ENCODE data around the gene SKA2. TPM values are rescaled to one million over a fixed set of nuclear protein-coding genes. Genes with fewer than 3 reads are reported as not detected.

SKA2 gene
- total and polyA plus RNA-seq, 2 of the 8 experiments (the other 6 are each of a cell fraction or from before 2014, with no cell fraction given), result 15.6 to 95.8 TPM

- CTCF ChIA-PET (ENCODE audit: partially characterized antibody), result interaction anchor here (0.5 kb wide), 1 partner anchor 39 kb away, joined by 3 read pairs; no protein-coding TSS in a partner anchor
- peak overlapping the region; percentile 74 for H4K5ac ChIP-seq (ENCODE audit: insufficient read length, low read depth, low read length)
- TF ChIP-seq POLR2AphosphoS5 (IDR thresholded peaks at IDR 0.05; ENCODE audit: low read depth, low read length) (peak; percentile 5; the same call in 1 of the 2 replicates), SIX5 (IDR thresholded peaks at IDR 0.05; ENCODE audit: low read depth, low read length) (no peak), RFX5 (IDR thresholded peaks at IDR 0.05; ENCODE audit: borderline replicate concordance, low read depth, low read length) (no peak), FOSL1 (IDR thresholded peaks at IDR 0.05; ENCODE audit: insufficient read depth, low read depth, low read length) (no peak), RAD21 (IDR thresholded peaks at IDR 0.05 in 1 of 2, conservative IDR thresholded peaks at IDR 0.05 in 1 of 2; ENCODE audit: low read depth in 2 of 2, low read length in 2 of 2) (no peak), E2F6 (IDR thresholded peaks at IDR 0.05) (no peak), KDM4A (IDR thresholded peaks at IDR 0.05; ENCODE audit: low read depth, low read length, severe bottlenecking) (no peak)
These were observed 47.7 kb downstream of the SKA2 start for GRCh38 chr17:59107306-59107670.

More at GRCh38 chr17:59107306-59107670, 47.7 kb downstream of the SKA2 start:
- Histone ChIP-seq H3K14ac (ENCODE audit: insufficient read length) (no peak overlapping the region), H2AFZ (ENCODE audit: low read length) (peak overlapping the region; percentile 45), H3K36me3 (ENCODE audit: control insufficient read depth in 2 of 4, insufficient read depth in 4 of 4, low read length in 3 of 4) (peaks cover 0 to 21% (median 0%) of the 10 kb centered on the region in 4 experiments; a peak in 3 of 8 replicates), H3K56ac (replicated peaks; ENCODE audit: insufficient read length, low read depth, low read length) (peak overlapping the region; percentile 7), H3K27me3 (replicated peaks in 1 of 4; ENCODE audit: control insufficient read depth in 3 of 4, extremely low read depth in 1 of 4, insufficient read depth in 3 of 4, low read length in 3 of 4) (no peaks in the 10 kb centered on the region), H3K9me3 (ENCODE audit: insufficient read depth in 2 of 2, low read depth in 1 of 2, low read length in 1 of 2) (no peaks in the 10 kb centered on the region), H3K27ac (ENCODE audit: low read depth, low read length) (peak overlapping the region; percentile 68), H3K23me2 (ENCODE audit: low read depth, low read length) (0 out of 2 replicates have a peak, but pooled peaks cover 4% of the 10 kb centered on the region), H2AK5ac (ENCODE audit: low read depth, low read length) (no peak overlapping the region), H2BK15ac (ENCODE audit: low read length) (no peak overlapping the region), H3K9ac (replicated peaks in 1 of 4; ENCODE audit: extremely low read depth in 1 of 4, low read depth in 3 of 4, low read length in 3 of 4) (peak overlapping the region; percentile 81 to 92 (median 84)), H3K79me1 (ENCODE audit: low read depth, low read length) (no peaks in the 10 kb centered on the region), H3K79me2 (ENCODE audit: control insufficient read depth in 1 of 2, insufficient read depth in 2 of 2, low read length in 2 of 2) (peaks cover 0 to 33% of the 10 kb centered on the region in 2 experiments; a peak in 3 of 4 replicates), H4K20me1 (replicated peaks in 1 of 2; ENCODE audit: control insufficient read depth in 1 of 2, insufficient read depth in 2 of 2, low read length in 2 of 2) (peaks cover 0 to 4% of the 10 kb centered on the region in 2 experiments), H3K4me1 (replicated peaks in 1 of 4; ENCODE audit: control insufficient read depth in 3 of 4, insufficient read depth in 4 of 4, low read length in 3 of 4) (0 out of 7 replicates have a peak, but pooled peaks cover 0 to 6% (median 0%) of the 10 kb centered on the region in 4 experiments), H4K8ac (ENCODE audit: extremely low read depth, insufficient read depth, low read length) (peak overlapping the region; percentile 66; the same call in 1 of the 2 replicates), H4K91ac (replicated peaks; ENCODE audit: insufficient read length, low read length) (no peak overlapping the region), H2BK120ac (replicated peaks; ENCODE audit: low read depth, low read length) (no peak overlapping the region), H3K4me3 (ENCODE audit: extremely low read depth in 1 of 4, insufficient read depth in 2 of 4, low read depth in 3 of 4, low read length in 4 of 4) (peak overlapping the region; percentile 74 to 92 (median 90)), H3K4me2 (ENCODE audit: insufficient read depth in 1 of 2, low read depth in 2 of 2, low read length in 2 of 2) (peak overlapping the region; percentile 71 to 90), H3K23ac (ENCODE audit: insufficient read length) (no peak overlapping the region), H2BK20ac (ENCODE audit: low read length) (no peak overlapping the region), H2BK5ac (ENCODE audit: low read depth, low read length) (peak overlapping the region; percentile 50; the same call in 1 of the 2 replicates), H3K18ac (ENCODE audit: extremely low read depth, low read length) (peak overlapping the region; percentile 88), H2BK12ac (ENCODE audit: low read depth, low read length) (peak overlapping the region; percentile 64; the same call in 1 of the 2 replicates), H3K4ac (replicated peaks; ENCODE audit: insufficient read length, low read depth, low read length) (no peak overlapping the region)
- 6% methylated on average over 10 of the region's 10 CpGs; no CpG with 5 or more reads in 1 of the 2 experiments for WGBS, 2 experiments (ENCODE audit: extremely low coverage in 1 of 2, insufficient coverage in 1 of 2, insufficient read length in 1 of 2, insufficient replicate concordance in 2 of 2, low coverage in 1 of 2, low lambda C conversion rate in 2 of 2, missing lambda C conversion rate in 1 of 2)
- POLR2A ChIA-PET (ENCODE audit: partially characterized antibody), result interaction anchor here (0.8 to 3.6 kb wide), 12 partner anchors 8 to 476 kb away, joined by 3 to 32 read pairs (median 4); partner anchors contain the start of genes PRR11 and SKA2
- FAIRE-seq (no peak), DNase-seq (ENCODE audit: low read depth in 1 of 2, low spot score in 2 of 2) (no peak)
